Nephron progenitor cell (in vitro differentiated cells): ENCODE data around the gene FOXP4.

Experiments used
- DNase-seq: peaks from one replicate; pipeline ENCODE4 v3.0.0; 2021
- H3K27ac Mint-ChIP-seq: 2 replicates; pipeline ENCODE4 v1.8.0; 2021; ENCODE audit warnings: mild to moderate bottlenecking, moderate library complexity, mixed read lengths
- H3K27me3 Mint-ChIP-seq: 2 replicates; pipeline ENCODE4 v1.8.0; 2021; ENCODE audit warnings: mild to moderate bottlenecking, low read depth, mixed read lengths; ENCODE audit not compliant: poor library complexity
- H3K36me3 Mint-ChIP-seq: 2 replicates; pipeline ENCODE4 v1.8.0; 2021; ENCODE audit warnings: low read depth, mixed read lengths
- H3K4me1 Mint-ChIP-seq: 2 replicates; pipeline ENCODE4 v1.8.0; 2021; ENCODE audit warnings: mixed read lengths
- H3K4me3 Mint-ChIP-seq: 2 replicates; pipeline ENCODE4 v1.8.0; 2021; ENCODE audit warnings: mild to moderate bottlenecking, moderate library complexity, mixed read lengths
- H3K9me3 Mint-ChIP-seq: 2 replicates; pipeline ENCODE4 v1.8.0; 2021; ENCODE audit warnings: mild to moderate bottlenecking, moderate library complexity, mixed read lengths
- TF ChIP-seq, protein P1 (sequence below): fragments of 200-600 bp; sonication (generic); IDR thresholded peaks from 2 replicates; pipeline ENCODE4 v1.5.0; 2021; ENCODE audit warnings: antibody characterized with exemption

Gene FOXP4

DNA sequence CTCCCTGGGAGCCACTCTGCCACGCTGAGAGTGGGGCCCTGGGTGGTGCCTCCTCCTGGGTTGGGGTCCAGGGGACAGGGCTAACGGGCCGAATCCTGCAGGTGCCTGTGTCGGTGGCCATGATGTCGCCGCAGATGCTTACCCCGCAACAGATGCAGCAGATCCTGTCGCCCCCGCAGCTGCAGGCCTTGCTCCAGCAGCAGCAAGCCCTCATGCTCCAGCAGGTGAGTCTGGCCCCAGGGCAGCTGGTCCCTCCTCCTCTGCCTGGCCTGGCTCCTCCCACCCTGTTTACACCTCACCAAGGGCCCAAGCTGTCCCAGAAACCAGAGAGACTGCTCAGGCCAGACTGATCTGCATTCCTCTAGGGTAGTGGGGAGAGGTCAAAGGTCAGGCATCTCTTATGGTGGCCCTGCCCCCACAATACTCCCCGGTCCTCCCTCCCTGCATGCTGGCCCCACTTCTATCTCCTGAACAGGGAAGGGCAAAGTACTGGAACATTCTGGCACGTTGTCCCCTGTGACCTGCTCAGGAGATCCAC lies 38.6 kb downstream of the FOXP4 start:
- TF ChIP-seq, protein P1, sequence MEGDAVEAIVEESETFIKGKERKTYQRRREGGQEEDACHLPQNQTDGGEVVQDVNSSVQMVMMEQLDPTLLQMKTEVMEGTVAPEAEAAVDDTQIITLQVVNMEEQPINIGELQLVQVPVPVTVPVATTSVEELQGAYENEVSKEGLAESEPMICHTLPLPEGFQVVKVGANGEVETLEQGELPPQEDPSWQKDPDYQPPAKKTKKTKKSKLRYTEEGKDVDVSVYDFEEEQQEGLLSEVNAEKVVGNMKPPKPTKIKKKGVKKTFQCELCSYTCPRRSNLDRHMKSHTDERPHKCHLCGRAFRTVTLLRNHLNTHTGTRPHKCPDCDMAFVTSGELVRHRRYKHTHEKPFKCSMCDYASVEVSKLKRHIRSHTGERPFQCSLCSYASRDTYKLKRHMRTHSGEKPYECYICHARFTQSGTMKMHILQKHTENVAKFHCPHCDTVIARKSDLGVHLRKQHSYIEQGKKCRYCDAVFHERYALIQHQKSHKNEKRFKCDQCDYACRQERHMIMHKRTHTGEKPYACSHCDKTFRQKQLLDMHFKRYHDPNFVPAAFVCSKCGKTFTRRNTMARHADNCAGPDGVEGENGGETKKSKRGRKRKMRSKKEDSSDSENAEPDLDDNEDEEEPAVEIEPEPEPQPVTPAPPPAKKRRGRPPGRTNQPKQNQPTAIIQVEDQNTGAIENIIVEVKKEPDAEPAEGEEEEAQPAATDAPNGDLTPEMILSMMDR = no peak

DNA sequence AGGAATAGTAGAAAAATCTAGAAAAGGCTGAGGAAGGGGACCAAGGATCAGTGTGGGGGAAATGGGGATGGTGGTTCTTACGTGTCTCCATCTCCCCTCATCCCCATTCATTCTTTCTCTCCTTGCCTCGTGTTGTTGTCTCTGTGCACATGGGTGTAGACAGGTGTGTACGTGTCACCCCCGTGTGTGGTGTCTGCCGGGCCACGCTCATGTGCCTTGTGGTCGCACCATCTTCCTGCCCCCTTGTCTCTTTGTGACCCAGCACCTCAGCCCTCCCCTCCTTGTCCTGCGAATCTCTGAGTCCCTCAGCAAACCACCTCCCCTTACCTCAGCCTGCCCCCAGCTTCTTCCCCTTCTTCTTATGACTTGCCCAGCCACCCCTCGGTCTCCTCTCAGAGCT lies 39.4 kb downstream of the FOXP4 start:
- peaks cover 81% of the 10 kb centered on the region for H3K4me1 Mint-ChIP-seq
- no peak for DNase-seq
- TF ChIP-seq, protein P1 = no peak
- peaks cover 46% of the 10 kb centered on the region for H3K36me3 Mint-ChIP-seq
- peak overlapping the region; percentile 94 for H3K27ac Mint-ChIP-seq
- H3K27me3 Mint-ChIP-seq = peaks cover 13% of the 10 kb centered on the region
- no peak overlapping the region for H3K4me3 Mint-ChIP-seq
- H3K9me3 Mint-ChIP-seq = no peaks in the 10 kb centered on the region

More for the DNA sequence above, 38.6 kb downstream of the FOXP4 start:
- Mint-ChIP-seq H3K9me3 (no peaks in the 10 kb centered on the region), H3K27me3 (peaks cover 16% of the 10 kb centered on the region), H3K4me3 (no peak overlapping the region), H3K4me1 (peaks cover 86% of the 10 kb centered on the region), H3K36me3 (peaks cover 49% of the 10 kb centered on the region), H3K27ac (peak overlapping the region; percentile 45)
- peak; percentile 49 for DNase-seq

DNA sequence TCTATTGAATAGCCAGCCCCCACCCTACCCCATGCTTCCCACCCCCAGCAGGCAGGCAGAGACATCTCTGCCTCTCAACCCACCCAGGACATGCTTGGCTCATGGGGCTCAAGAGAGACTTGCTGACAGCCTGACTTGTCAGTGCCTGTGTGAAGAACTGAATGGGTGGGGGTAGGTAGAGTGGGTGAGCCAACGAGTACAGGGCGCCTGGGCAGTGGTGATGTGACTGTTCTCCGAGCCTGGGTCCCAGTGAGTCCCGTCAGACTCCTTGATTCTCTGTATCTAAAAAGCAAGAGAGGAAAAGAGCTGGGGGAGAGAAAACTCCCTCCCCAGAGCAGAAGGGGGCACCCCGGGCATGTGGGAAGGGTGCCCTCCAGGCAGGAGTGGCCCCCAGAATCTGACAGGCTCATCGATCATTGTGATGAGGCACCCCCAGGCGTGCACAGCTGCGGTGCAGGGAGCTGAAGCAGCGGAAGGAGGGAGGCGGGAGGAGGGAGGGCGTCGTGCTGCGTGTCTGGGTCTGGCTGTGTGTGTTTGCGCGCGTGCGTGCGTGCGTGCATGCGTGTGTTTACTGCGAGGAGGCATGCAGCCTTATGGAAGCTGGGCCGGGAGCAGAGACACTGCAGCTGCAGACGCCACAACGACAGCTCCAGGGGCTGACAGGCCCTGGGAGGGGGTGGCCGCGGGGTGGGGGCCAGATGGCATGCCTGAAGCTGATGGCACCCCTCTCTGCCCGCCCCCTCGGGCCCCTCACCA lies 40.2 kb downstream of the FOXP4 start:
- H3K36me3 Mint-ChIP-seq = peaks cover 40% of the 10 kb centered on the region
- TF ChIP-seq, protein P1 = no peak
- peak overlapping the region; percentile 57 for H3K4me3 Mint-ChIP-seq
- peaks cover 81% of the 10 kb centered on the region for H3K4me1 Mint-ChIP-seq
- H3K9me3 Mint-ChIP-seq = no peaks in the 10 kb centered on the region
- peak overlapping the region; percentile 71 for H3K27ac Mint-ChIP-seq
- no peak for DNase-seq
- peaks cover 9% of the 10 kb centered on the region for H3K27me3 Mint-ChIP-seq

DNA sequence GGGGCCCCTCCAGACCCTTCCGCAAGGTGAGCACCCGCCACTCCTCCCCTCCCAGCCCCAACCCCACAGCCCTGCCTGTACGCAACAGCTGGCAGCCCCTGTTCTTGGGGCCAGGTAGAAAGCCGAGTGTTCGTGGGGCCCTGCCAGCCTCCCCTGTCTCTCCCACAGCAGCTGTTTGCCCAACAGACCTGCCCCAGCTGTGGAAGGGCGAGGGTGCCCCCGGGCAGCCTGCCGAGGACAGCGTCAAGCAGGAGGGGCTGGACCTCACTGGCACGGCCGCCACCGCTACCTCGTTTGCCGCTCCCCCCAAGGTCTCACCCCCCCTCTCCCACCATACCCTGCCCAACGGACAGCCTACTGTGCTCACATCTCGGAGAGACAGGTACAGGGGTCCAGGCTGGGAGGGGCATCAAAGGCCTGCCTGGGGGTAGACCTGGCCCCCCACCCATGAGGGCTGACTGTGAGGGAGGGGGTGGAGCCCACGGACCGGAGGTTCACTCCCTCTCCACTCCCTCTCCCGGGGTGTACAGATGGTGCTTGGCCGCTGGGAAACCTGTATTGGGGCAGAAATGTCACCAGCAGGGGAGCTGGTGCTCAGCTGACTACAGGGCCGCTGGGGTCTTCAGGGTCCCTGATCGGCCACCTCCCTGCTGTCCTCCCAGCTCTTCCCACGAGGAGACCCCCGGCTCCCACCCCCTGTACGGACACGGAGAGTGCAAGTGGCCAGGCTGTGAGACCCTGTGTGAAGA lies 41.1 kb downstream of the FOXP4 start:
- no peaks in the 10 kb centered on the region for H3K9me3 Mint-ChIP-seq
- H3K36me3 Mint-ChIP-seq = peaks cover 34% of the 10 kb centered on the region
- TF ChIP-seq, protein P1 = no peak
- H3K27me3 Mint-ChIP-seq = peaks cover 12% of the 10 kb centered on the region
- no peak overlapping the region for H3K4me3 Mint-ChIP-seq
- DNase-seq = peak; percentile 33
- peaks cover 81% of the 10 kb centered on the region for H3K4me1 Mint-ChIP-seq
- no peak overlapping the region for H3K27ac Mint-ChIP-seq

DNA sequence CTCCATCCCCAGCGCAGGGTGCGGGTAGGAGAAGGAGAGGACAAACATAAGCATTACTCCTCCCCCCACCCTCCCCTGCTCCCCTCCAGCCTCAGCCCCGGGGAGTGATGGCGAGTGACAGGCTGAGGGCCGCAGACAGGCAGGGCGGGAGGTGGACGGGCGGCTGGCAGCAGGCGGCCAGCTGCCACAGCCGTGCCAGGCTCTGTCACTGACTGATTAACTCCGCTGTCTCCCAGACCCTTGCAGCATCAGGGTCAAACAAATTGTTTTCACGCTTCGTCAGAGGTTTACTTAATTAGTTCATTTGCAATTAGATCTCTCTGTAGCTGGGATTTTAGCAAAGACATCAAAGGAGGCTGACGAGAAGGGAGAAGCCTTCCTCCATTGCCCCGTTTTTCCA lies 41.9 kb downstream of the FOXP4 start:
- Mint-ChIP-seq H3K4me3 (no peak overlapping the region), H3K27me3 (peaks cover 15% of the 10 kb centered on the region), H3K9me3 (no peaks in the 10 kb centered on the region), H3K27ac (no peak overlapping the region), H3K36me3 (peaks cover 38% of the 10 kb centered on the region), H3K4me1 (peaks cover 81% of the 10 kb centered on the region)
- no peak for DNase-seq
- TF ChIP-seq, protein P1 = no peak
